Endodermal cell (in vitro differentiated cells): ENCODE data around the gene HEYL. TPM values are rescaled to one million over a fixed set of nuclear protein-coding genes. Genes with fewer than 3 reads are reported as not detected.

ENCODE experiments used
- DNase-seq: peaks from one replicate; pipeline ENCODE4 v3.0.0-alpha.2; 2017
- H3K27ac ChIP-seq: 2 replicates; pipeline ENCODE4 v1.5.1; 2013; ENCODE audit warnings: mild to moderate bottlenecking, low read depth, low read length, moderate library complexity
- H3K27me3 ChIP-seq: 2 replicates; pipeline ENCODE4 v1.6.1; 2013; ENCODE audit warnings: mild to moderate bottlenecking, low read length, moderate library complexity; ENCODE audit not compliant: insufficient read depth, control insufficient read depth, poor library complexity, severe bottlenecking
- H3K36me3 ChIP-seq: 2 replicates; pipeline ENCODE4 v1.7.0; 2013; ENCODE audit warnings: mild to moderate bottlenecking, low read length, moderate library complexity; ENCODE audit not compliant: control insufficient read depth, insufficient read depth
- H3K4me1 ChIP-seq: one replicate; pipeline ENCODE4 v1.7.0; 2013; ENCODE audit warnings: low read length; ENCODE audit not compliant: control insufficient read depth, insufficient read depth
- H3K4me3 ChIP-seq: 2 replicates; pipeline ENCODE4 v1.5.1; 2013; ENCODE audit warnings: mild to moderate bottlenecking, low read length, moderate library complexity
- H3K9ac ChIP-seq: 2 replicates; pipeline ENCODE4 v1.6.1; 2013; ENCODE audit warnings: mild to moderate bottlenecking, low read length, moderate library complexity; ENCODE audit not compliant: poor library complexity, severe bottlenecking; ENCODE audit errors: extremely low read depth
- H3K9me3 ChIP-seq: 2 replicates; pipeline ENCODE4 v1.6.1; 2013; ENCODE audit warnings: mild to moderate bottlenecking, low read length, moderate library complexity; ENCODE audit not compliant: control insufficient read depth
- H3K27ac Mint-ChIP-seq: 2 replicates; pipeline ENCODE4 v1.8.0; 2020; ENCODE audit warnings: mixed read lengths
- H3K27me3 Mint-ChIP-seq: 2 replicates; pipeline ENCODE4 v1.8.0; 2021; ENCODE audit warnings: mild to moderate bottlenecking, mixed read lengths; ENCODE audit not compliant: insufficient read depth
- H3K36me3 Mint-ChIP-seq: 2 replicates; pipeline ENCODE4 v1.8.0; 2020; ENCODE audit warnings: low read depth, mixed read lengths
- H3K4me1 Mint-ChIP-seq: 2 replicates; pipeline ENCODE4 v1.8.0; 2020; ENCODE audit warnings: mixed read lengths
- H3K4me3 Mint-ChIP-seq: 2 replicates; pipeline ENCODE4 v1.8.0; 2020; ENCODE audit warnings: mild to moderate bottlenecking, moderate library complexity, mixed read lengths
- H3K9me3 Mint-ChIP-seq: 2 replicates; pipeline ENCODE4 v1.8.0; 2020; ENCODE audit warnings: mild to moderate bottlenecking, mixed read lengths
- WGBS, 2 experiments: methylation state at CpG; one replicate each; pipeline versions ENCODE4 v1.1.5 to v1.1.7; 2013; ENCODE audit warnings: missing lambda C conversion rate in 2 of 2, mixed read lengths in 1 of 2; ENCODE audit not compliant: insufficient coverage in 1 of 2, insufficient read length in 1 of 2; 5-methylcytosine and 5-hydroxymethylcytosine counted together
- total RNA-seq, 2 donors: library from RNA; stranded (reverse); fragmentation: NEBNext Ultra II Directional in 1 of 2; extraction: Animal tissue kit (Norgen Biotek cat#: 25700) in 1 of 2; gene quantifications; 2 replicates in 1 of 2; 3 replicates in 1 of 2; pipeline ENCODE4 v1.2.1, GENCODE V29; 2021
- TF ChIP-seq, protein P1 (sequence below): fragments of 200-600 bp; sonication (generic); conservative IDR thresholded peaks from 2 replicates; pipeline ENCODE4 v1.5.0; 2021; ENCODE audit warnings: antibody characterized with exemption, mild to moderate bottlenecking

Gene HEYL
- total RNA-seq, 2 donors from 2014 or later = 1.2 to 1.5 TPM

DNA sequence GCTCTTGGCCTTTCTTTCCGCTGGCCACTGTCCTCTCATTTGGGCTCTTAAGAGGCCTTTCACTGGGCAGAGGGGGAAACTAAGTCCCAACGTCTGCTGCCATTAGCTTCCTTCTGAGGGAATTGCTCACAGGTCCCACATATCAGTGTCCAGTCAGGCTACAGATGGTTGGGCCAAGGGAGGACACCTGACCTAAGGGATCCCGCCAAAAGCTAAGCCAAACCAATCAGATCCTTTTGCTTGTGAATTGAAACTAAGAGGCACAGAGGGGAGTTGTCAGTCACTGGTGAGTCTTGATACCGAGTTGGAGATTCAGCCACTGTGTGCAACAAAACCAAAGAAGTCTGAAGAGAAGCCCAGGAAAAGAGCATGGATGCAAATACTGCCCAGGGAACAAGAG is 38.2 kb upstream of the HEYL start:
- H3K4me3 ChIP-seq = no peak overlapping the region
- WGBS, 2 experiments = 70 to 71% methylated on average over 4 of the region's 4 CpGs
- Mint-ChIP-seq H3K4me3 (no peak overlapping the region), H3K4me1 (no peaks in the 10 kb centered on the region), H3K9me3 (no peaks in the 10 kb centered on the region), H3K27ac (no peak overlapping the region), H3K27me3 (peaks cover 99% of the 10 kb centered on the region), H3K36me3 (no peaks in the 10 kb centered on the region)
- no peaks in the 10 kb centered on the region for H3K36me3 ChIP-seq
- no peak overlapping the region for H3K27ac ChIP-seq
- H3K9ac ChIP-seq = no peak overlapping the region
- H3K4me1 ChIP-seq = no peaks in the 10 kb centered on the region
- TF ChIP-seq, protein P1, sequence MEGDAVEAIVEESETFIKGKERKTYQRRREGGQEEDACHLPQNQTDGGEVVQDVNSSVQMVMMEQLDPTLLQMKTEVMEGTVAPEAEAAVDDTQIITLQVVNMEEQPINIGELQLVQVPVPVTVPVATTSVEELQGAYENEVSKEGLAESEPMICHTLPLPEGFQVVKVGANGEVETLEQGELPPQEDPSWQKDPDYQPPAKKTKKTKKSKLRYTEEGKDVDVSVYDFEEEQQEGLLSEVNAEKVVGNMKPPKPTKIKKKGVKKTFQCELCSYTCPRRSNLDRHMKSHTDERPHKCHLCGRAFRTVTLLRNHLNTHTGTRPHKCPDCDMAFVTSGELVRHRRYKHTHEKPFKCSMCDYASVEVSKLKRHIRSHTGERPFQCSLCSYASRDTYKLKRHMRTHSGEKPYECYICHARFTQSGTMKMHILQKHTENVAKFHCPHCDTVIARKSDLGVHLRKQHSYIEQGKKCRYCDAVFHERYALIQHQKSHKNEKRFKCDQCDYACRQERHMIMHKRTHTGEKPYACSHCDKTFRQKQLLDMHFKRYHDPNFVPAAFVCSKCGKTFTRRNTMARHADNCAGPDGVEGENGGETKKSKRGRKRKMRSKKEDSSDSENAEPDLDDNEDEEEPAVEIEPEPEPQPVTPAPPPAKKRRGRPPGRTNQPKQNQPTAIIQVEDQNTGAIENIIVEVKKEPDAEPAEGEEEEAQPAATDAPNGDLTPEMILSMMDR = no peak
- no peaks in the 10 kb centered on the region for H3K9me3 ChIP-seq
- peaks cover 99% of the 10 kb centered on the region for H3K27me3 ChIP-seq
- DNase-seq = no peak

- no peak overlapping the region for H3K27ac Mint-ChIP-seq
- TF ChIP-seq, protein P1 = no peak
- H3K27me3 ChIP-seq = peaks cover 99% of the 10 kb centered on the region
These were observed 37.6 kb upstream of the HEYL start for GRCh38 chr1:39676948-39677548.

GRCh38 chr1:39675220-39675619 is 35.8 kb upstream of the HEYL start:
- DNase-seq = no peak
- H3K27ac ChIP-seq = no peak overlapping the region
- Mint-ChIP-seq H3K36me3 (no peaks in the 10 kb centered on the region), H3K4me1 (peaks cover 5% of the 10 kb centered on the region), H3K27me3 (peaks cover 99% of the 10 kb centered on the region), H3K9me3 (no peaks in the 10 kb centered on the region), H3K4me3 (no peak overlapping the region), H3K27ac (no peak overlapping the region)
- H3K9me3 ChIP-seq = no peaks in the 10 kb centered on the region
- no peaks in the 10 kb centered on the region for H3K4me1 ChIP-seq
- TF ChIP-seq, protein P1 = no peak
- 86 to 100% methylated on average over 1 of the region's 1 CpG for WGBS, 2 experiments
- H3K9ac ChIP-seq = no peak overlapping the region
- no peak overlapping the region for H3K4me3 ChIP-seq
- peaks cover 99% of the 10 kb centered on the region for H3K27me3 ChIP-seq
- no peaks in the 10 kb centered on the region for H3K36me3 ChIP-seq

More at GRCh38 chr1:39676948-39677548, 37.6 kb upstream of the HEYL start:
- no peaks in the 10 kb centered on the region for H3K4me1 ChIP-seq
- Mint-ChIP-seq H3K36me3 (no peaks in the 10 kb centered on the region), H3K9me3 (no peaks in the 10 kb centered on the region), H3K27me3 (peaks cover 99% of the 10 kb centered on the region), H3K4me1 (no peaks in the 10 kb centered on the region), H3K4me3 (no peak overlapping the region)
- no peak overlapping the region for H3K27ac ChIP-seq
- no peak for DNase-seq
- H3K4me3 ChIP-seq = no peak overlapping the region
- no peaks in the 10 kb centered on the region for H3K9me3 ChIP-seq
- no peak overlapping the region for H3K9ac ChIP-seq
- 59 to 79% methylated on average over 3 to 6 of the region's 6 CpGs for WGBS, 2 experiments
- no peaks in the 10 kb centered on the region for H3K36me3 ChIP-seq
